Inflammatory macrophage (primary cell): ENCODE data around the gene PCDH17.

Source experiments
- DNase-seq, 2 donors: peaks; one replicate each; pipeline ENCODE4 v3.0.0-alpha.2; 2020 to 2022

PCDH17 gene

GRCh38 chr13:57740719-57741118 is 109.2 kb downstream of the PCDH17 start:
- DNase-seq, result no peak

- no peak for DNase-seq
These were observed 116.6 kb downstream of the PCDH17 start for GRCh38 chr13:57748096-57748495.

GRCh38 chr13:57760951-57761350 is 129.4 kb downstream of the PCDH17 start:
- no peak for DNase-seq

- no peak for DNase-seq
These were observed 132.1 kb downstream of the PCDH17 start for GRCh38 chr13:57763689-57764088.
